PC-9 (cell line): ENCODE results near the gene SAP25.

Source experiments
- EZH2 ChIP-seq: fragments of 200-600 bp; sonication (generic); IDR thresholded peaks from 2 replicates; pipeline ENCODE4 v1.8.0; 2017; ENCODE audit warnings: antibody characterized with exemption, low read depth
- TF ChIP-seq, protein P1 (sequence below): fragments of 200-600 bp; sonication (generic); conservative IDR thresholded peaks from 2 replicates; pipeline ENCODE4 v1.6.1; 2017; ENCODE audit warnings: mixed run types, antibody characterized with exemption, mild to moderate bottlenecking, moderate library complexity

DNA sequence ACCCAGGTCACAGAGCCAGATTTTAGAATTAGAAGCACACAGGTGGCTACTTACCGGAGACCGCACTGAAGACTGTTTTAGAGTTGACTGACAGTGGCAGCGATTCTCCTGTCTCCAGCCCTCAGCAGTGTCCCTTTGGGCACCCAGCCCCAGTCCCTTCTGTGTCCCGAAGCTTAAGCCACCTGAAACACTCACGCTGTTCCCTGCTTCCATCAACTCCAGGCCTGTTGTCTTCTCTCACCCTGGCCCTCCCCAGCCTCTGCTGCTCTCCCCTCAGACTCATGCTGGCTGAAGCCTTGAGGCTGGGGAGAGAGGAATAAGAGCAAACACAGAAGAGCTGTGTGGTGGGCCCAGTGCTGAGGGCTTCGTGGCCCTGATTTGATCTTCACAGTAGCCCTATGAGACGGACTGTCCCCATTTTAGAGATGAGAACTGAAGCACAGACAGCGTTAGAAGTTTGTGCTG lies 10.6 kb downstream of the SAP25 start:
- TF ChIP-seq, protein P1, sequence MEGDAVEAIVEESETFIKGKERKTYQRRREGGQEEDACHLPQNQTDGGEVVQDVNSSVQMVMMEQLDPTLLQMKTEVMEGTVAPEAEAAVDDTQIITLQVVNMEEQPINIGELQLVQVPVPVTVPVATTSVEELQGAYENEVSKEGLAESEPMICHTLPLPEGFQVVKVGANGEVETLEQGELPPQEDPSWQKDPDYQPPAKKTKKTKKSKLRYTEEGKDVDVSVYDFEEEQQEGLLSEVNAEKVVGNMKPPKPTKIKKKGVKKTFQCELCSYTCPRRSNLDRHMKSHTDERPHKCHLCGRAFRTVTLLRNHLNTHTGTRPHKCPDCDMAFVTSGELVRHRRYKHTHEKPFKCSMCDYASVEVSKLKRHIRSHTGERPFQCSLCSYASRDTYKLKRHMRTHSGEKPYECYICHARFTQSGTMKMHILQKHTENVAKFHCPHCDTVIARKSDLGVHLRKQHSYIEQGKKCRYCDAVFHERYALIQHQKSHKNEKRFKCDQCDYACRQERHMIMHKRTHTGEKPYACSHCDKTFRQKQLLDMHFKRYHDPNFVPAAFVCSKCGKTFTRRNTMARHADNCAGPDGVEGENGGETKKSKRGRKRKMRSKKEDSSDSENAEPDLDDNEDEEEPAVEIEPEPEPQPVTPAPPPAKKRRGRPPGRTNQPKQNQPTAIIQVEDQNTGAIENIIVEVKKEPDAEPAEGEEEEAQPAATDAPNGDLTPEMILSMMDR = no peak
- no peak for TF ChIP-seq EZH2
